Kidney epithelial cell (primary cell): Measurements from ENCODE around the gene CNNM2. TPM values are rescaled to one million over a fixed set of nuclear protein-coding genes. Genes with fewer than 3 reads are reported as not detected.

ENCODE experiments used
- DNase-seq: peaks from one replicate; pipeline ENCODE4 v3.0.0-alpha.2; 2010; ENCODE audit warnings: low read depth
- H3K27me3 ChIP-seq: 2 replicates; pipeline ENCODE4 v1.6.0; 2011; ENCODE audit warnings: low read length; ENCODE audit not compliant: control insufficient read depth, insufficient read depth
- H3K36me3 ChIP-seq: 2 replicates; pipeline ENCODE4 v1.5.1; 2011; ENCODE audit warnings: low read length; ENCODE audit not compliant: control insufficient read depth, insufficient read depth
- H3K4me3 ChIP-seq: 2 replicates; pipeline ENCODE4 v1.5.1; 2011; ENCODE audit warnings: low read depth, mild to moderate bottlenecking, control low read depth, low read length
- CTCF ChIP-seq: IDR thresholded peaks from 2 replicates; pipeline ENCODE4 v1.5.1; 2011; ENCODE audit warnings: mild to moderate bottlenecking, moderate library complexity, low read length, control low read depth, inconsistent platforms; ENCODE audit not compliant: insufficient read depth, poor library complexity, severe bottlenecking
- total RNA-seq: library from RNA; depleted of rRNA; stranded (reverse); fragments of >200 nt; gene quantifications from 2 replicates; pipeline ENCODE4 v1.2.3, GENCODE V29; 2015

Gene CNNM2
- total RNA-seq, 1 donor from 2014 or later = 6.4 TPM

DNA sequence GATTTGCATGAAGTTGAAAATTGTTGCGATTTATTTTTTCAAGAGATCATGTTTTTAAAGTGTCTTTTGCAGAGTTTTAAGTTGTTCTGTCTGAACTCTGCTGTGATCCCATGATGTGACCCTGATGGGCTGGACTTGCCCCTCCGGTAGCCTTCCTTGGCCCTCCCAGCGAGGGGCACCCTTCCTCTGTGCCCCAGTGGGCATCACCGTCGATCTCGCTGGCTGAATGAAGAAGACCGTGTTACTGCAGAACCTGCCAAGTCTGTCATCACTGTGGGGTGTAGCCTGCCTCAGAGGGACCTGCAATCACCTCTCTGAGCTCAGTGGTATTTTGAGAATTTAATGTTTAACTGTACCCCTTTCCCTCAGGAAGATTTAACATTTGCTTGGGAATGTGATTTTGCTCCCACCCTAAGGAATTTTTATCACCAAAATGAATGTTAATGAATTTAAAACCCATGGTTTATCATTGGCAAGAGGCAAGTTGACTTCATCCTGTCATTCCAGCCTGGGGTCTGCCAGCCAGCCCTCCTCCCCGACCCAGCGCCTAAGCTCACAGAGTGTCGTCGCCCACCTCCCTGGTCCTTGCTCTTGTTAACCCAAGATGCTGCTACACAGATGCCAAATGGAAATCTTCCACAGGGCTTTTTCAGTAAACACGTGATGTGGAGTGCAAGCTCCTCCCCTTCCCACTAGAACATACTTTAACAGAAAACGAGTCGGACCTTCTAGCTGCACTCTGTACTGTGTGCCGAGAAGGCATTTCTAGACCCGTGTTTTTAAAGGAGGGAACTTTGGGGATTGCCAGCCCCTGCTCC lies 159.6 kb downstream of the CNNM2 start:
- DNase-seq = no peak
- Histone ChIP-seq H3K36me3 (no peaks in the 10 kb centered on the region), H3K27me3 (no peaks in the 10 kb centered on the region), H3K4me3 (no peak overlapping the region)
- TF ChIP-seq CTCF = no peak

DNA sequence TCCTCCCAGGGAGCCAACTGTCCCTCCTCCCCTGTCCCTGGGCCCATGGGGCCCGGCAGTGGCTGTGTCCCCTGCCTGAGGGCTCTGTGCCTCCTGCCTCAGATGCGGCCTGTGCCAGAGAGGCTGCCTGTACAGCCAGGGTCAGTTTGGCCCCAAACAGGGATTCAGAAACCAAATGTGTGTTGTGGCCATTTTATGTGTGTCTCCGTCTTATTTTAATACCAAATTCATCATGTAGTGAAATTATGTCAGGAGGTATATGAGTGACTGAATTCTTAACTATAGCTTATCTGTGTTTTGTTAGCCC lies 160.2 kb downstream of the CNNM2 start:
- H3K4me3 ChIP-seq = no peak overlapping the region
- no peaks in the 10 kb centered on the region for H3K27me3 ChIP-seq
- no peak for DNase-seq
- no peak for TF ChIP-seq CTCF
- H3K36me3 ChIP-seq = no peaks in the 10 kb centered on the region

- no peaks in the 10 kb centered on the region for H3K27me3 ChIP-seq
- H3K4me3 ChIP-seq = no peak overlapping the region
- TF ChIP-seq CTCF = no peak
- no peaks in the 10 kb centered on the region for H3K36me3 ChIP-seq
- DNase-seq = no peak
Observed at GRCh38 chr10:103078676-103079075, 160.6 kb downstream of the CNNM2 start.

DNA sequence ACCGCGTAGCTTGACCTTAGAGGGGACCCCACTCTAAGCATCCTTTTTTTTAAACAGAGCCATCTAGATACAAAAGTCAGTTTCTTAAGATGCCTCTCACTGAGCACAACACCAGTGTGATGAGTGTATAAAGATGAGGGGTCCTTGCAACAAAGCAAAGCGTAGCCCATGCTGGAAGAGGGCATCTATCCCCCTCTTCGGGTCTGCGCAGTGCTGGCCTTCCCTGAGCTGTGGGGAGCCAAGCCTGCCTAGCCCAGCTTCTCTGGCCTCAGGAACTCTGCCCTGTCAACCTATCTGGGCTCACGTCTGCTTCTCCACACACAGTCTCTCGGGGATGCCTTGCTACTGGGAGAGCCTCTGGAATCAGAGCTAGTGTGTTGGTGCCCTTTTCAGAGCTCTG lies 161.0 kb downstream of the CNNM2 start:
- no peak for DNase-seq
- no peak for TF ChIP-seq CTCF
- Histone ChIP-seq H3K4me3 (no peak overlapping the region), H3K27me3 (no peaks in the 10 kb centered on the region), H3K36me3 (no peaks in the 10 kb centered on the region)

DNA sequence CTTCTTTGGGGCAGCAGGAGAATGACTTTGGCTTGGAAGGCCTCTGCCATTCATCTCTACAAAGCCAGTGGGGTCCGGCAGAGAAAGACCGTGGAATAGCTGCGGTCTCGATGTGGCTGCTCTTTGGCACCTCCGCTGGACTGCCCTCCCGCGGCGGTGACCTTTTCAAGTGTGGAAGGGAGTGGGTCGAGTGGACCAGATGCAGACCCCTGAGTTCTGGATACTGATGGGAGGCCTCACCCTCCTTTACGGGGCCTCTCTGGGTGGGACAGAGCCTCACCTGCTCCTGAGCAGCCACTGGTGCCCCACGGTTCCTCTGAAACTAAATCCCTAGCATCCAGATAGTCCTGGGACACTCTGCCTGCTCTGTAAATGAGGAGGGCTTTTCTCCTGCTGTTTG lies 161.9 kb downstream of the CNNM2 start:
- Histone ChIP-seq H3K4me3 (no peak overlapping the region), H3K36me3 (no peaks in the 10 kb centered on the region), H3K27me3 (no peaks in the 10 kb centered on the region)
- TF ChIP-seq CTCF = no peak
- no peak for DNase-seq
